ENCODE data around the gene UBE2G2.

- TF ChIP-seq CTCF (IDR thresholded peaks at IDR 0.05) (no peak), POLR2AphosphoS5 (IDR thresholded peaks at IDR 0.05) (no peak), POLR2A (IDR thresholded peaks at IDR 0.05) (no peak)
Measured at GRCh38 chr21:44758141-44758561, 43.5 kb downstream of the UBE2G2 start.

Measured in prostate gland (tissue), 2 donors.